T-helper 1 cell treated with Interleukin-12 subunit alpha and Interleukin-12 subunit beta and Interleukin-4 antibody, amounts not matched to agents 30 μg/mL and 1 μg/mL, for 36 hours (primary cell): ENCODE data around the gene CRIM1.

ENCODE experiments used
- H3K27ac Mint-ChIP-seq: one replicate; pipeline ENCODE4 v1.8.0; 2021; ENCODE audit warnings: mild to moderate bottlenecking, mixed read lengths
- H3K27me3 Mint-ChIP-seq: one replicate; pipeline ENCODE4 v1.8.0; 2021; ENCODE audit warnings: low read depth, mixed read lengths
- H3K36me3 Mint-ChIP-seq: one replicate; pipeline ENCODE4 v1.8.0; 2021; ENCODE audit warnings: low read depth, mixed read lengths
- H3K4me1 Mint-ChIP-seq: one replicate; pipeline ENCODE4 v1.8.0; 2021; ENCODE audit warnings: low read depth, mixed read lengths
- H3K4me3 Mint-ChIP-seq: one replicate; pipeline ENCODE4 v1.8.0; 2021; ENCODE audit warnings: mild to moderate bottlenecking, moderate library complexity, mixed read lengths
- H3K9me3 Mint-ChIP-seq: one replicate; pipeline ENCODE4 v1.8.0; 2021; ENCODE audit warnings: mixed read lengths

The CRIM1 gene

DNA sequence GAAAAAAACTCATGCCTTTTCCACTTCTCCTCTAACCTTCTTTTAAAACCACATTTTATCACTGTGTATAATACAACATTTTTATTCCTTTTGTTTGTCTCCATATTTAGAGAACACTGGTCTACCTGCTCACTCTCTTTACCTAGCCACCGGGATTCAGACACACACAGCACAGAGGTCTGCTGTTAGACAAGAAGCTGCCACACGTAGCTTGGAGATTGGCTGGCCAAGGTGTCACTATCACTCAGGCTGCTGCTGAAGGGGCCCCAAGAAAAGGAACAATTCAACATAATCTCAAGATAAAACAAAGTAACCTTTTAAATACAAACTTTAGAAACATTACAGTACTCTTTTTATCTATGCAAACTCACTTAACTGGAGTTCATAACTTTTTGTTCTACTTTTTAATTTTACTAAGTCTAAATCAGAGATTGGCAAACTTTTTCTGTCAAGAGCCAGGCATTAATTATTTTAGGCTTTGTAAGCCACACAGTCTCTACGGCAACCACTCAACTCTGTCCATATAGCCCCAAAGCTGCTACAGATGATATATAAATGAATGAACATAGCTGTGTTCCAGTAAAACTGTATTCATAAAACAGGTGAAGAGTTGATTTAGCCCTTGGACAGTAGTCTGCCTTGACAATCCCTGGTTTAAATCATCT is 216.6 kb downstream of the CRIM1 start:
- Mint-ChIP-seq H3K4me3 (no peak overlapping the region), H3K36me3 (peaks cover 12% of the 10 kb centered on the region), H3K27me3 (no peaks in the 10 kb centered on the region), H3K4me1 (no peaks in the 10 kb centered on the region), H3K27ac (no peak overlapping the region), H3K9me3 (no peaks in the 10 kb centered on the region)

DNA sequence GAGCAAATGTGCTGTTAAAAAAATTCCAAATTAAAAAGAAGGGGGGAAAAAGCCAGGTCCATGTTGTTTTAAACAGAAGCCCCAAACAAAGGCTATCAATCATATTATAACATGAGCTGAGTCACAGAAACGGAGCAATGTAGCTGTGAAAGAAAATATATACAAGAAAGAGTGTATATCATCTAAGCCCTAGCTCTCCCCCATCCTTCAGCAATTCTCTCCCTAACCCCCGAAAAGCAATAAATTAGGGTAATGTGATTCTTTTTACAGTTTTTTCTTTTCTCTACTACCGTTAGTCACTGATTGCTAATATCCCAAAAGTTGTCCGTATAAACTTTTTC is 217.1 kb downstream of the CRIM1 start:
- peaks cover 12% of the 10 kb centered on the region for H3K36me3 Mint-ChIP-seq
- H3K4me1 Mint-ChIP-seq: no peaks in the 10 kb centered on the region
- H3K4me3 Mint-ChIP-seq: no peak overlapping the region
- no peak overlapping the region for H3K27ac Mint-ChIP-seq
- no peaks in the 10 kb centered on the region for H3K9me3 Mint-ChIP-seq
- no peaks in the 10 kb centered on the region for H3K27me3 Mint-ChIP-seq

DNA sequence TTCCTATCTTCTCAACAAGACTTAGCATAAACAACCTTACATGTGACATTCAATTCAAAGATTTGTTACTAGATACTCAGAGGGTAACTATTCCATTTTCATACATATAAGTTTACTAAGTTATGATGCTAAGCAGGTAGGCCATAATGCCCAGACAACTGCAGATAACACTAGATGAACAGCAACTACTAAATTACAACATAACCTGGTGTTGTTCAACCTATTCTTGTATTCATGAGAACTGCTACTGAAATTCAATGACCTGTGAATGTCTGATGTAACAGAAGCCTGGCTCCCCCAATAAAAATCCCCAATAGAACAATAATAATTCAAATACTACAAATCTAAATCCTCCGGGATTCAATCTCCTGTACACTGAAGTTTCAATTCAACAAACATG is 217.6 kb downstream of the CRIM1 start:
- no peaks in the 10 kb centered on the region for H3K27me3 Mint-ChIP-seq
- H3K4me3 Mint-ChIP-seq: no peak overlapping the region
- H3K9me3 Mint-ChIP-seq: no peaks in the 10 kb centered on the region
- peaks cover 16% of the 10 kb centered on the region for H3K36me3 Mint-ChIP-seq
- no peak overlapping the region for H3K27ac Mint-ChIP-seq
- peaks cover 2% of the 10 kb centered on the region for H3K4me1 Mint-ChIP-seq

DNA sequence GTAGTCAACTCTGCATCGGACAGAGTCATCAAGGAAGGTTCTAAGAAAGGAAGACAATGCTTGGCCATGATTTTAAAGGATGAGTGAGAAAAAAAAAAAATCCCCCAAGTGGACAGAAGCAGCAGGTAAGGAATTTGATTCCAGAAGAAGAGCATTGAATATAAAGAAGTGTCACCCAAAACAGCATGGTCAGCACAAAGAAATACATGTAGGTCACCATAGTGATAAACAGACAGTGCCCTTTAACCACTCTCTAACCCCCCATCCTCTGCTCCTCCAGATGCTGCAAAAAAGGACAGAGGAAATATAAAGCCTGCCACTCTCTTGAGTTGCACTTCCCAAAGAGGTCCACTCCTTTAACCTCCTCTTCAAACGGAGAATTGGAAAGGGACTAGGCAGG is 219.0 kb downstream of the CRIM1 start:
- Mint-ChIP-seq H3K27me3 (no peaks in the 10 kb centered on the region), H3K4me1 (peaks cover 11% of the 10 kb centered on the region), H3K27ac (no peak overlapping the region), H3K9me3 (no peaks in the 10 kb centered on the region), H3K36me3 (peaks cover 28% of the 10 kb centered on the region), H3K4me3 (no peak overlapping the region)

DNA sequence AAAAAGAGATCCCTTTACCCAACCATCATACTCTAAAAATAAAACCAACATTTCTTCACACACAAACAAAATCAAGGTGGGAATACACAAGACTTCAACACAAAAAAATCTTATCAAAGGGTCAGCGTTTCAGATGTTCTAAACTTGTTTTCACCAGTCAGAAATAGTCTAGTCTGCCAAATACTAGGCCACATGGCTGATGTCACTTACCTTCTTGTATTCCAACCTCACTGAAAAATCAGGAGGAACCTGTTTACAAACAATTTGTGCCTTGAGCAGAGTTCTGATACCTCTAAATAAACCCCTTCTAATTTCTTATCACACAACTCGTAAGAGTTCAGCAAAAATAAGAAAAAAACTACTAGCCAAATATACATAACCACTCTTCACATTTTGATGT is 222.3 kb downstream of the CRIM1 start:
- H3K27ac Mint-ChIP-seq: no peak overlapping the region
- H3K36me3 Mint-ChIP-seq: peaks cover 45% of the 10 kb centered on the region
- H3K4me1 Mint-ChIP-seq: peaks cover 11% of the 10 kb centered on the region
- no peaks in the 10 kb centered on the region for H3K9me3 Mint-ChIP-seq
- H3K27me3 Mint-ChIP-seq: no peaks in the 10 kb centered on the region
- H3K4me3 Mint-ChIP-seq: no peak overlapping the region

DNA sequence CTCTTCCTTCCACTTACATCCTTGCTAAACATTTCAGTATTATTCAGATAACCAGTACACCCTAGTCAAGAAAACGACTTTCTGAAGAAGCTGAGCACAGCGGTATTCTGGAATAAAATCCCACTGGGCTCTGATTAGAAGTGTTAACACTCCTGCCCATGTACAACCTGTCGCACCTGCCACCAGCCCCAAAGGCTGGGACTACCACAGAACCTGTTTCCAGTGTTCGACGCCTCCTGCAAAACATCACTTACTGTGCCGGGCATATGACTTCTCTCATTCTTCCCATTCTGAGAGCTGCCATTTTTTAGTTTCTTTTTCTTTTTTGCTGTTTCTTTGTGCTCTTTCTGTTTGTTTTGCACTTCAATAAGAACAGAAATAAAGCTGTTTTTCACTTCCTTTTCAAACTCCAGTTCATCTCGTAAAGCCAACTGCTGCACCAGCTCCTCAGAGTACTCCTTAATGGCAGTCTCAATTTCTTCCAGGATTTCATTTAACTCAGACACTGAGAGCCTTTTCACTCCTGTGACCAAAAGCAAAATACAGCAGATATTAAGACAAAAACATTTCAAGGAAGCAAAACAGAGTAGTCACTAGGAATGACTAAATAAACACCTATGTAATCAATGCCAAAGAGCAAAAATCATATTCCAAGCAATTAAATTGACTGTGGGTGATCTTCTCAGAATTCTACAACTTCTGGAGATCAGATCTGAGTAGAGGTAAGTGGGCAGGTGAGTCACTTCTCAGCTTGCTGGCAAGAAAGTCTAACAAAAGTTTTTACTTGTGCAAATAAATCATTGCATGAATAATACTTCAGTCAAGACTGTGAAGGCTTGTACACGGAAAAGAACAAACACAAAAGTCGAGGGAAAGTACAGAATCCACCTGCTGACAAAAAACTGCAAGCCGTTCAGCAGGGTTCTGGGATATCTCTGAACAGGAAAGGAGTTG is 223.0 kb downstream of the CRIM1 start:
- Mint-ChIP-seq H3K36me3 (peaks cover 42% of the 10 kb centered on the region), H3K9me3 (no peaks in the 10 kb centered on the region), H3K27me3 (no peaks in the 10 kb centered on the region), H3K4me1 (peaks cover 11% of the 10 kb centered on the region), H3K27ac (peak overlapping the region; percentile 45), H3K4me3 (peak overlapping the region; percentile 30)

DNA sequence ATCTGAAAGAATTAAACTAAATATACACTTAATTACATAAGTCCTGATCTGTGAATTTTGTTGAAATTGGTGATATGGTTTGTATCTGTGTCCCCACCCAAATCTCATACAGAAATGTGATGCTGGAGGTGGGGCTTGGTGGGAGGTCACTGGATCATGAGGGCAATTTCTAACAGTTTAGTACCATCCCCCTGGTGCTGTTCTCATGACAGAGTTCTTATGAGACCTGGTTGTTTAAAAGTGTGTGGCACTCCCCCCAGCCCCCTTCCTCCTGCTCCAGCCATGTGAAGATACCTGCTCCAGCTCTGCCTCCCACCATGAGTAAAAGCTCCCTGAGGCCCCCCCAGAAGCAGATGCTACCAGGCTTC is 223.7 kb downstream of the CRIM1 start:
- Mint-ChIP-seq H3K4me3 (no peak overlapping the region), H3K9me3 (no peaks in the 10 kb centered on the region), H3K27ac (no peak overlapping the region), H3K27me3 (no peaks in the 10 kb centered on the region), H3K4me1 (peaks cover 11% of the 10 kb centered on the region), H3K36me3 (peaks cover 44% of the 10 kb centered on the region)

DNA sequence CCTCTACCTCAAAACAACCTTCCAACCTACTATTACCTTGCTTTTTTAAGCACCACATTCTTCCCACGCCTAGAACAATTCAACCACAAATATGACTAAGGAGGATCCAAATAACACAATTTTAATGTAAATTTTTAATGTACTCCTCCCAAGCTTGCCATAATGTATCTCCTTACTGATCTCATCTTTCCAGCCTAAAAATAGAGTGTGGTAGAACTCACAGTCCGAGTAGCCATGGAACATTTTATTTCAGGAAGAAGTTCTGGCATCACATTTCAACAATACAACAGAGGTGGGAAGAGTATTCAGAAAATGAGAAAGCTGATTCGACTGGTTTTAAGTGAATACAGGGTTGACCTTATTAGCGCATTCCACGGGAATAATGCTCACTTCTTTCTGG is 227.0 kb downstream of the CRIM1 start:
- no peaks in the 10 kb centered on the region for H3K27me3 Mint-ChIP-seq
- H3K4me1 Mint-ChIP-seq: peaks cover 13% of the 10 kb centered on the region
- H3K27ac Mint-ChIP-seq: no peak overlapping the region
- peaks cover 56% of the 10 kb centered on the region for H3K36me3 Mint-ChIP-seq
- H3K9me3 Mint-ChIP-seq: no peaks in the 10 kb centered on the region
- no peak overlapping the region for H3K4me3 Mint-ChIP-seq

DNA sequence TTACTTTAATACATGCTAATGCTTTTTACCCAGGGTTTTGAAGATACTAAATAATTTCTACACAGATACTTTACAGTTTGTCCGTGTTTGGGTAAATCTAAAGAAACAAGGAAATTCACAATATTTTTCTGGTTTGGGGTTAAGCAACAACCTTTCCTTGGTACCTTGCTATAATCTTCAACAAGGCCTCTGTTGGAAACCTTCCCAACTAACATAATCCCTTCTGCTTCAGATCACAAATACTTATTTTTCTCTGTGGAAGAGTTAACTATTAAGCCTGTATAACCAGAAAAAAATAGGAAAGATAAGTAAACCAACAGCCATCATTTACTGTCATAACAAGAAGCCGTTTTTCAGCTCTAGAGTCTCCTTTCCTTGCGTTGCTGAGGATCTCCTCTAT is 227.4 kb downstream of the CRIM1 start:
- peaks cover 13% of the 10 kb centered on the region for H3K4me1 Mint-ChIP-seq
- H3K9me3 Mint-ChIP-seq: no peaks in the 10 kb centered on the region
- no peak overlapping the region for H3K4me3 Mint-ChIP-seq
- H3K36me3 Mint-ChIP-seq: peaks cover 54% of the 10 kb centered on the region
- H3K27me3 Mint-ChIP-seq: no peaks in the 10 kb centered on the region
- no peak overlapping the region for H3K27ac Mint-ChIP-seq

DNA sequence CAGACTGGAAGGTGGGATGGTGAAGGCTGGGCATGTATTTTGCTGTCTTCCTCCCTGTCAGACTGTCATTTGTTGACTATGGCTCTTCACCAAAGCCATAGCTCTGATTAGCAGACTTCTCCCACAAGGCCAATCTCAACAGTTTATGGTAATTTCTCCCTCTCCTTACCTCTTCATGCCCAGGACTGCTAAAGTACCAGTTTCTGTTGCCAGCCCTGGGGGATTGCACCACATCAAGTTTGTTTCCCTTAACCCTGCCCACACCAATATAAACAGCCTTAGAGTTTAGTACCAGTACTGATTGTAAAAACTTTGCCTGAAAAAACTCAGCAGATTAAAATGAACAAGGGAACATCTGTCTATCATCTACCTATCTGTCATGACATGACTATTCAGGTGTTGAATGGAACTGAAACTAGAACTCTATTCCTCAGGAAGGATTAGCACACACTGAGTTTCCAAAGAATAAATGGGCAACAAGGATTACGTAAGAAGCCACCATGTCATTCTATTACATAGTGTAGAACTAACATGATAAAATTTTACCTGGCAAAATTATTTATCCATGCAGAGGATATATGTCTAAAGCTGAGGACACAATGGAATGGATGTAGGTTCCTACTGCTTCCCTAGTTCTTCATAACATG is 228.7 kb downstream of the CRIM1 start:
- Mint-ChIP-seq H3K27me3 (no peaks in the 10 kb centered on the region), H3K27ac (no peak overlapping the region), H3K9me3 (no peaks in the 10 kb centered on the region), H3K4me3 (no peak overlapping the region), H3K4me1 (peaks cover 2% of the 10 kb centered on the region), H3K36me3 (peaks cover 43% of the 10 kb centered on the region)

DNA sequence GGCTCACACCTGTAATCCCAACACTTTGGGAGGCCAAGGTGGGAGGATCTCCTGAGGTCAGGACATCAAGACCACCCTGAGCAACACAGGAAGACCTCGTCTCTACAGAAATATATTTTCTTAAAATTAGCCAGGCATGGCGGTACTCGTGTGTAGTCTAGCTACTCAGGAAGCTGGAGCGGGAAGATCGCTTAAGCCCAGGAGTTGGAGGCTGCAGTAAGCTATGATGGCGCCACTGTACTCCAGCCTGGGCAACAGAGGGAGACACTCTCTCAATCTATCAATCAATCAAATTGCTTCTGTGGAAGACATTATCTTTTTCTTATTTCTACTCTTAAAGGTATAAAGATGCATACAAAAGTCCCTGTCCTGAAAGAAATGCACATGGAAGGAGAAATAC is 231.1 kb downstream of the CRIM1 start:
- Mint-ChIP-seq H3K4me3 (no peak overlapping the region), H3K27ac (no peak overlapping the region)

DNA sequence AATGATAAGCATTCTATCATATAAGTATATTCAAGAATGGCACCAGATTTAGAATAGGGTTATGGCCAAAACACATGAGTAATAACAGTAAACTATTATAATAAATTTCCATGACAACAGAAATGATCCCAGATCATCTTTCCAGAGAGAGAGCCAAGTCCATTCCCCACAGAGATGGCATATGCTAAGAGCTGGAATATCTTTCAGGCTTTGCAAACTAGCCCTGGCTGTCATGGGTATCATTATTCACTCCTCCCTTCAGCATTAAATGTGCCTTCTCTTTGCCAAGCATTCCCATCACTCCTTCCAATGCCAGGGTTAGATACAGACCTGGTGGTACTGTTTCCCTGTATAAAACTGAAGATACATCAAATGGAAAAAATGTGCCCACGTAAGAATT is 231.5 kb downstream of the CRIM1 start:
- no peaks in the 10 kb centered on the region for H3K27me3 Mint-ChIP-seq

More for the DNA sequence above, 231.1 kb downstream of the CRIM1 start:
- Mint-ChIP-seq H3K4me1 (peaks cover 7% of the 10 kb centered on the region), H3K9me3 (no peaks in the 10 kb centered on the region), H3K27me3 (no peaks in the 10 kb centered on the region), H3K36me3 (peaks cover 36% of the 10 kb centered on the region)

DNA sequence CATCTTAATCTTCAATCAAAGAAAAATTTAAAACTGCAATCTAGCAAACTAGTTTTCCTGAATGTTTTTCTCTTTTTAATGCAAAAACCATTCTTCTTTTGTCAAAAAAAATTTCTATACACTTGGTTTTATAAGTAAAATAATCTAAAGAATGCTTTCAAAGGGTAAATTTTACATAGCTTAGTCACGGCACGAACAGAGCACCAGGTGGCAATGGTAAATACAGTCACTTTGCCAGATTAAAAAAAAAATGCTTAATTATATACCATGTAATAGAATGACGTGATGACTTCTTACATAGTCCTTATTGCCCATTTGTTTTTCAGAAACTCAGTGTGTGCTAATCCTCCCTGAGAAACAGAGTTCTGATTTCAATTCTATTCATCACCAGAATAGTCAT is 232.0 kb downstream of the CRIM1 start:
- no peaks in the 10 kb centered on the region for H3K9me3 Mint-ChIP-seq
- H3K27me3 Mint-ChIP-seq: no peaks in the 10 kb centered on the region
- no peak overlapping the region for H3K4me3 Mint-ChIP-seq
- H3K4me1 Mint-ChIP-seq: peaks cover 9% of the 10 kb centered on the region
- no peak overlapping the region for H3K27ac Mint-ChIP-seq
- H3K36me3 Mint-ChIP-seq: peaks cover 32% of the 10 kb centered on the region

More for the DNA sequence above, 231.5 kb downstream of the CRIM1 start:
- no peaks in the 10 kb centered on the region for H3K9me3 Mint-ChIP-seq
- no peak overlapping the region for H3K4me3 Mint-ChIP-seq
- peaks cover 36% of the 10 kb centered on the region for H3K36me3 Mint-ChIP-seq
- H3K4me1 Mint-ChIP-seq: peaks cover 9% of the 10 kb centered on the region
- no peak overlapping the region for H3K27ac Mint-ChIP-seq

DNA sequence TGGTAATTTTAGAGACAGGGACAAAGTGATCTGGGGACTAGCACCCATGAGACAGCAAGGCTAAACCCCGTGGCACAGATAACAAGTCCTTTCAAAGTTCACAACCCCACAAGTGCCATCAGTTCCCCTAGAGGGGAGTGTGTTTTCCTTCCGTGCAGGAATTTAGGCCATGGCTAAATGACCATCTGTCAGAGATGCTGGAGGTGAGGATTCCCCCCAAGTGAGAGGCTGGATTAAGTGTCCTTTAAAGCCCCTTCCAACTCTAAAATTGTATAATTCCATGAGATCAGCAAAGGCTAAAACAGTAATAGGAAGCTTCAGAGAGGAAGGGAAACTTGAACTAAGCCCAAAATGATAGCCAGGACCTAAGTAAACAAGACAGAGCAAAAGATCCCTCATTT is 233.7 kb downstream of the CRIM1 start:
- Mint-ChIP-seq H3K27ac (no peak overlapping the region), H3K4me1 (peaks cover 9% of the 10 kb centered on the region), H3K36me3 (peaks cover 30% of the 10 kb centered on the region), H3K27me3 (no peaks in the 10 kb centered on the region), H3K4me3 (no peak overlapping the region), H3K9me3 (no peaks in the 10 kb centered on the region)

DNA sequence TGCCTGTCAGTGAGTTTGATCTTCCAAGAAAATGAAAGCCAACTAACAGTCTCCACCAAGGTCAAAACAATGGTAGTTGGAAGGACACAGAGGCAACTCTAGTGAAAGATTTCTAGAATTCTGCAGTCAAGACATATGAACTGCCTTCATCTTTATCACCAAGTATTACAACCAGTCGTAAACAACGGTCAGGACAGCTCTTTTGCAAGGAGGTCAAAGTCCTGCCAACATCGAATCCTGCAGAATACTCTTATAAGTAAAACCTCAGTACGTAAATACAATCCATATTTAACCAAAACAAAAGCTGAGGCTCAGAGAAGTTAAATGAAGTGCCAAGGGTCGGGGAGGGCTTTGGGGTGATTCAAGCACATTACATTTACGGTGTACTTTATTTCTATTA is 239.3 kb downstream of the CRIM1 start:
- Mint-ChIP-seq H3K4me3 (no peak overlapping the region), H3K36me3 (peaks cover 20% of the 10 kb centered on the region), H3K9me3 (no peaks in the 10 kb centered on the region), H3K27me3 (no peaks in the 10 kb centered on the region), H3K27ac (no peak overlapping the region), H3K4me1 (peaks cover 31% of the 10 kb centered on the region)
